HCT116 (cell line): Measurements from ENCODE around the gene ZNF280C. TPM values are rescaled to one million over a fixed set of nuclear protein-coding genes. Genes with fewer than 3 reads are reported as not detected.

Experiments used
- ATAC-seq: fragments of 200-7000 bp; cut with Tn5 transposase; 2 replicates; pipeline ENCODE4 v1.9.1; 2020; ENCODE audit warnings: mild to moderate bottlenecking, moderate library complexity
- BruUV-seq: library from RNA; stranded (reverse); fragments of 400-500 nt; replicated peaks from 2 replicates; lab custom pipeline; 2021; lab: Mats Ljungman, UMichigan
- CTCF ChIA-PET: fragments of 300-600 bp; sonication (Branson Sonifier 250); formaldehyde crosslinking; loops from one replicate; lab custom pipeline; 2021; ENCODE audit warnings: antibody characterized with exemption; lab: Charles Lee
- POLR2A ChIA-PET: fragments of 300-600, 350-600 bp; sonication (Branson Sonifier 250); formaldehyde crosslinking; loops from one replicate; lab custom pipeline; 2021; ENCODE audit warnings: antibody characterized with exemption; lab: Charles Lee
- RAD21 ChIA-PET, 2 experiments: fragments of 300-600 bp; sonication (Branson Sonifier 250); formaldehyde crosslinking; loops; one replicate each; lab custom pipeline; 2023; ENCODE audit warnings: low total read pairs in 2 of 2; ENCODE audit not compliant: uncharacterized antibody in 2 of 2, unreplicated experiment in 2 of 2, low non-redundant PET in 1 of 2; lab: Charles Lee
- DNase-seq: peaks from one replicate; pipeline ENCODE4 v3.0.0-alpha.2; 2010; ENCODE audit warnings: low read depth, low spot score
- H2AFZ ChIP-seq: fragments of 200-600 bp; shearing (Covaris generic), sonication (generic); 2 replicates; pipeline ENCODE4 v1.6.1; 2017; ENCODE audit warnings: low read depth, mixed run types, mixed read lengths, antibody characterized with exemption, low read length; ENCODE audit not compliant: poor library complexity, severe bottlenecking
- H3K27ac ChIP-seq: 2 replicates; pipeline ENCODE4 v1.5.1; 2012; ENCODE audit warnings: low read depth, low read length
- H3K27me3 ChIP-seq: fragments of 200-600 bp; sonication (generic); 2 replicates; pipeline ENCODE4 v1.6.1; 2016; ENCODE audit warnings: mixed run types, low read length, mixed read lengths; ENCODE audit not compliant: insufficient read depth
- H3K36me3 ChIP-seq, 2 experiments: fragments of 200-500 bp in 1 of 2; fragments of 200-600 bp in 1 of 2; sonication (Bioruptor generic) in 1 of 2; sonication (generic) in 1 of 2; 2 replicates each; pipeline versions ENCODE4 v1.5.1 to v1.6.1; 2014 to 2016; ENCODE audit warnings: low read length in 2 of 2, inconsistent platforms in 1 of 2, mixed read lengths in 1 of 2, mixed run types in 1 of 2; ENCODE audit not compliant: insufficient read depth in 2 of 2, control insufficient read depth in 1 of 2
- H3K4me1 ChIP-seq, 2 experiments: fragments of 200-600 bp in 1 of 2; sonication (generic) in 1 of 2; 2 replicates each; pipeline versions ENCODE4 v1.5.1 to v1.6.1; 2012 to 2017; ENCODE audit warnings: low read length in 2 of 2, inconsistent platforms in 1 of 2, mild to moderate bottlenecking in 1 of 2, mixed read lengths in 1 of 2, mixed run types in 1 of 2, moderate library complexity in 1 of 2; ENCODE audit not compliant: insufficient read depth in 2 of 2, control insufficient read depth in 1 of 2
- H3K4me2 ChIP-seq: fragments of 200-600 bp; sonication (generic); 2 replicates; pipeline ENCODE4 v1.6.1; 2017; ENCODE audit warnings: mixed run types, low read length, mixed read lengths
- H3K4me3 ChIP-seq, 2 experiments: fragments of 200-600 bp in 1 of 2; sonication (generic) in 1 of 2; replicated peaks in 1 of 2; 2 replicates each; pipeline ENCODE4 v1.5.1; 2011 to 2016; ENCODE audit warnings: low read length in 2 of 2, control low read depth in 1 of 2, low read depth in 1 of 2, mild to moderate bottlenecking in 1 of 2, mixed read lengths in 1 of 2, mixed run types in 1 of 2
- H3K79me2 ChIP-seq: fragments of 200-600 bp; sonication (generic); 2 replicates; pipeline ENCODE4 v1.6.1; 2017; ENCODE audit warnings: mild to moderate bottlenecking, mixed run types, low read length, moderate library complexity, mixed read lengths; ENCODE audit not compliant: insufficient read depth
- H3K9ac ChIP-seq: fragments of 200-600 bp; sonication (generic); 2 replicates; pipeline ENCODE4 v1.6.1; 2016; ENCODE audit warnings: low read length, mixed read lengths
- H3K9me2 ChIP-seq: fragments of 200-600 bp; sonication (generic), shearing (Covaris generic); 2 replicates; pipeline ENCODE4 v1.6.1; 2017; ENCODE audit warnings: mixed run types, mild to moderate bottlenecking, moderate library complexity; ENCODE audit not compliant: insufficient read depth
- H3K9me3 ChIP-seq, 2 experiments: fragments of 200-500 bp in 1 of 2; fragments of 200-600 bp in 1 of 2; sonication (Bioruptor generic) in 1 of 2; sonication (generic) in 1 of 2; 2 replicates each; pipeline ENCODE4 v1.6.1; 2014 to 2017; ENCODE audit warnings: low read length in 2 of 2, mixed read lengths in 2 of 2, inconsistent platforms in 1 of 2, low read depth in 1 of 2, mild to moderate bottlenecking in 1 of 2, mixed run types in 1 of 2, moderate library complexity in 1 of 2; ENCODE audit not compliant: control insufficient read depth in 1 of 2, insufficient read depth in 1 of 2
- H4K20me1 ChIP-seq: fragments of 200-600 bp; sonication (generic), shearing (Covaris generic); 2 replicates; pipeline ENCODE4 v1.6.1; 2017; ENCODE audit warnings: mixed run types, mild to moderate bottlenecking, moderate library complexity; ENCODE audit not compliant: insufficient read depth
- CBX3 ChIP-seq: IDR thresholded peaks from 2 replicates; pipeline ENCODE4 v1.6.1; 2012; ENCODE audit warnings: low read depth
- CEBPB ChIP-seq: IDR thresholded peaks from 2 replicates; pipeline ENCODE4 v1.6.1; 2012; ENCODE audit warnings: low read depth
- ELF1 ChIP-seq: IDR thresholded peaks from 2 replicates; pipeline ENCODE4 v1.6.1; 2012; ENCODE audit warnings: low read depth, borderline replicate concordance
- EZH2 ChIP-seq: fragments of 200-600 bp; sonication (generic); IDR thresholded peaks from 2 replicates; pipeline ENCODE4 v1.6.1; 2017; ENCODE audit warnings: antibody characterized with exemption, mixed run types
- FOSL1 ChIP-seq: IDR thresholded peaks from 2 replicates; pipeline ENCODE4 v1.6.1; 2012; ENCODE audit warnings: low read depth
- JUND ChIP-seq: IDR thresholded peaks from 2 replicates; pipeline ENCODE4 v1.6.1; 2012
- MAX ChIP-seq: IDR thresholded peaks from 2 replicates; pipeline ENCODE4 v1.6.1; 2012
- POLR2AphosphoS5 ChIP-seq: IDR thresholded peaks from 2 replicates; pipeline ENCODE4 v1.6.1; 2011; ENCODE audit warnings: mild to moderate bottlenecking, low read depth, low read length, moderate library complexity
- RAD21 ChIP-seq: IDR thresholded peaks from 2 replicates; pipeline ENCODE4 v1.6.1; 2012; ENCODE audit warnings: low read depth, mild to moderate bottlenecking
- SP1 ChIP-seq: IDR thresholded peaks from 2 replicates; pipeline ENCODE4 v1.6.1; 2012; ENCODE audit warnings: low read depth
- SRF ChIP-seq: IDR thresholded peaks from 2 replicates; pipeline ENCODE4 v1.6.1; 2012; ENCODE audit warnings: low read depth
- TCF7L2 ChIP-seq: IDR thresholded peaks from 2 replicates; pipeline ENCODE4 v1.7.0; 2011; ENCODE audit warnings: borderline replicate concordance, inconsistent platforms; ENCODE audit not compliant: insufficient read depth, insufficient read length; ENCODE audit errors: extremely low read depth
- YY1 ChIP-seq: IDR thresholded peaks from 2 replicates; pipeline ENCODE4 v1.6.1; 2011; ENCODE audit warnings: low read length, low read depth, moderate library complexity, mild to moderate bottlenecking; ENCODE audit not compliant: insufficient replicate concordance; ENCODE audit errors: extremely low read depth
- ZNF274 ChIP-seq: fragments of 200-500 bp; sonication (Bioruptor generic); IDR thresholded peaks from 2 replicates; pipeline ENCODE4 v1.6.1; 2014; ENCODE audit warnings: mild to moderate bottlenecking, low read depth, low read length, inconsistent platforms
- intact Hi-C: fragments of 100-400 bp; cut with micrococcal nuclease; formaldehyde crosslinking; loops from 2 replicates; pipeline ENCODE4 v1.10.0; 2022
- total RNA-seq: library from RNA; stranded (reverse); gene quantifications from one replicate; pipeline ENCODE4 v1.2.1, GENCODE V29; 2021; ENCODE audit not compliant: unreplicated experiment
- TF ChIP-seq, protein P1 (sequence below): IDR thresholded peaks from 2 replicates; pipeline ENCODE4 v1.6.1; 2012
- TF ChIP-seq, protein P2 (sequence below): IDR thresholded peaks from 2 replicates; pipeline ENCODE4 v1.6.1; 2012; ENCODE audit warnings: low read depth
- TF ChIP-seq, protein P3 (sequence below), 3 experiments: fragments of 200-600 bp in 1 of 3; sonication (generic) in 1 of 3; IDR thresholded peaks in 2 of 3; conservative IDR thresholded peaks in 1 of 3; 2 replicates each; pipeline ENCODE4 v1.5.1; 2012 to 2017; ENCODE audit warnings: low read depth in 2 of 3, low read length in 2 of 3, antibody characterized with exemption in 1 of 3, borderline replicate concordance in 1 of 3, control low read depth in 1 of 3, mild to moderate bottlenecking in 1 of 3, mixed read lengths in 1 of 3, mixed run types in 1 of 3, moderate library complexity in 1 of 3; ENCODE audit not compliant: insufficient read depth in 1 of 3

Gene ZNF280C
- total RNA-seq, 1 experiment from 2014 or later = 12.3 TPM

GRCh38 chrX:130301977-130302376, 33.3 kb upstream of the ZNF280C start (continued):
- TF ChIP-seq CEBPB = no peak
- TF ChIP-seq, all 23 proteins: peak for 0

DNA sequence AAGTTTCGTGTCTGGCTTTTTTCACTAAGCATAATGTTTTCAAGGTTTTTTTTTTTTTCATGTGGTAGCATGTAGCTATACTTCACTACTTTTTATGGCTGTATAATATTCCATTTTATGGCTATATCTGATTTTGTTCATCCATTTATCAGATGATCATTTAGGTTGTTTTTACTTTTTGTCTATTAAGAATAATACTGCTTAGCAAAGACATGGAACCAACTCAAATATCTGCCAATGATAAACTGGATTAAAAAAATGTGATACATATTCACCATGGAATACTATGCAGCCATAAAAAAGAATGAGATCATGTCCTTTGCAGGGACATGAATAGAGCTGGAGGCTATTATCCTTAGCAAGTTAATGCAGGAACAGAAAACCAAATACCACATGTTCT, 32.7 kb upstream of the ZNF280C start:
- no peaks in the 10 kb centered on the region for H3K9me2 ChIP-seq
- intact Hi-C loops = no loop called here
- H3K27ac ChIP-seq = no peak overlapping the region
- peaks cover 0 to 5% of the 10 kb centered on the region in 2 experiments; a peak in 1 of 4 replicates for H3K4me1 ChIP-seq
- ChIA-PET POLR2A (no interaction called here), RAD21 (no interaction called here), CTCF (no interaction called here)
- no peaks in the 10 kb centered on the region for H3K27me3 ChIP-seq
- no peaks in the 10 kb centered on the region for H3K36me3 ChIP-seq
- TF ChIP-seq MAX = no peak
- TF ChIP-seq EZH2 = no peak
- TF ChIP-seq, protein P1, sequence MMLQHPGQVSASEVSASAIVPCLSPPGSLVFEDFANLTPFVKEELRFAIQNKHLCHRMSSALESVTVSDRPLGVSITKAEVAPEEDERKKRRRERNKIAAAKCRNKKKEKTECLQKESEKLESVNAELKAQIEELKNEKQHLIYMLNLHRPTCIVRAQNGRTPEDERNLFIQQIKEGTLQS = no peak
- TF ChIP-seq ELF1 = no peak
- TF ChIP-seq, protein P2, sequence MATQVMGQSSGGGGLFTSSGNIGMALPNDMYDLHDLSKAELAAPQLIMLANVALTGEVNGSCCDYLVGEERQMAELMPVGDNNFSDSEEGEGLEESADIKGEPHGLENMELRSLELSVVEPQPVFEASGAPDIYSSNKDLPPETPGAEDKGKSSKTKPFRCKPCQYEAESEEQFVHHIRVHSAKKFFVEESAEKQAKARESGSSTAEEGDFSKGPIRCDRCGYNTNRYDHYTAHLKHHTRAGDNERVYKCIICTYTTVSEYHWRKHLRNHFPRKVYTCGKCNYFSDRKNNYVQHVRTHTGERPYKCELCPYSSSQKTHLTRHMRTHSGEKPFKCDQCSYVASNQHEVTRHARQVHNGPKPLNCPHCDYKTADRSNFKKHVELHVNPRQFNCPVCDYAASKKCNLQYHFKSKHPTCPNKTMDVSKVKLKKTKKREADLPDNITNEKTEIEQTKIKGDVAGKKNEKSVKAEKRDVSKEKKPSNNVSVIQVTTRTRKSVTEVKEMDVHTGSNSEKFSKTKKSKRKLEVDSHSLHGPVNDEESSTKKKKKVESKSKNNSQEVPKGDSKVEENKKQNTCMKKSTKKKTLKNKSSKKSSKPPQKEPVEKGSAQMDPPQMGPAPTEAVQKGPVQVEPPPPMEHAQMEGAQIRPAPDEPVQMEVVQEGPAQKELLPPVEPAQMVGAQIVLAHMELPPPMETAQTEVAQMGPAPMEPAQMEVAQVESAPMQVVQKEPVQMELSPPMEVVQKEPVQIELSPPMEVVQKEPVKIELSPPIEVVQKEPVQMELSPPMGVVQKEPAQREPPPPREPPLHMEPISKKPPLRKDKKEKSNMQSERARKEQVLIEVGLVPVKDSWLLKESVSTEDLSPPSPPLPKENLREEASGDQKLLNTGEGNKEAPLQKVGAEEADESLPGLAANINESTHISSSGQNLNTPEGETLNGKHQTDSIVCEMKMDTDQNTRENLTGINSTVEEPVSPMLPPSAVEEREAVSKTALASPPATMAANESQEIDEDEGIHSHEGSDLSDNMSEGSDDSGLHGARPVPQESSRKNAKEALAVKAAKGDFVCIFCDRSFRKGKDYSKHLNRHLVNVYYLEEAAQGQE = no peak
- no peak for TF ChIP-seq JUND
- TF ChIP-seq FOSL1 = no peak
- TF ChIP-seq TCF7L2 = no peak
- no peak for TF ChIP-seq SRF
- no peak for TF ChIP-seq SP1
- no peak for TF ChIP-seq RAD21
- no peak for TF ChIP-seq YY1
- no peak for TF ChIP-seq POLR2AphosphoS5
- TF ChIP-seq CBX3 = no peak
- TF ChIP-seq, protein P3, sequence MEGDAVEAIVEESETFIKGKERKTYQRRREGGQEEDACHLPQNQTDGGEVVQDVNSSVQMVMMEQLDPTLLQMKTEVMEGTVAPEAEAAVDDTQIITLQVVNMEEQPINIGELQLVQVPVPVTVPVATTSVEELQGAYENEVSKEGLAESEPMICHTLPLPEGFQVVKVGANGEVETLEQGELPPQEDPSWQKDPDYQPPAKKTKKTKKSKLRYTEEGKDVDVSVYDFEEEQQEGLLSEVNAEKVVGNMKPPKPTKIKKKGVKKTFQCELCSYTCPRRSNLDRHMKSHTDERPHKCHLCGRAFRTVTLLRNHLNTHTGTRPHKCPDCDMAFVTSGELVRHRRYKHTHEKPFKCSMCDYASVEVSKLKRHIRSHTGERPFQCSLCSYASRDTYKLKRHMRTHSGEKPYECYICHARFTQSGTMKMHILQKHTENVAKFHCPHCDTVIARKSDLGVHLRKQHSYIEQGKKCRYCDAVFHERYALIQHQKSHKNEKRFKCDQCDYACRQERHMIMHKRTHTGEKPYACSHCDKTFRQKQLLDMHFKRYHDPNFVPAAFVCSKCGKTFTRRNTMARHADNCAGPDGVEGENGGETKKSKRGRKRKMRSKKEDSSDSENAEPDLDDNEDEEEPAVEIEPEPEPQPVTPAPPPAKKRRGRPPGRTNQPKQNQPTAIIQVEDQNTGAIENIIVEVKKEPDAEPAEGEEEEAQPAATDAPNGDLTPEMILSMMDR (IDR thresholded peaks at IDR 0.05 in 2 of 3, conservative IDR thresholded peaks at IDR 0.05 in 1 of 3; ENCODE audit: borderline replicate concordance in 1 of 3, insufficient read depth in 1 of 3, low read depth in 2 of 3, low read length in 2 of 3) = no peak
- TF ChIP-seq ZNF274 = no peak
- H3K79me2 ChIP-seq = no peaks in the 10 kb centered on the region
- H2AFZ ChIP-seq = no peak overlapping the region
- ATAC-seq (no peak), DNase-seq (no peak)
- H3K9me3 ChIP-seq = no peaks in the 10 kb centered on the region
- BruUV-seq = no TSS peak
- H3K4me2 ChIP-seq = no peak overlapping the region
- H3K9ac ChIP-seq = no peak overlapping the region
- no peak overlapping the region for H3K4me3 ChIP-seq
- H4K20me1 ChIP-seq = no peaks in the 10 kb centered on the region
